SU-DHL-6 (cell line): ENCODE results near the gene SH3GL1.
A peak's percentile ranks its signal among the peaks of the same experiment; 100 is the strongest.

Experiments
- H2AFZ ChIP-seq: fragments of 200-600 bp; sonication (generic); 2 replicates; pipeline ENCODE4 v1.6.1; 2014; ENCODE audit warnings: low read depth, mild to moderate bottlenecking, moderate library complexity, mixed read lengths, antibody characterized with exemption, low read length; ENCODE audit not compliant: severe bottlenecking
- H3F3A ChIP-seq: fragments of 200-600 bp; shearing (Covaris generic); 2 replicates; pipeline ENCODE4 v1.6.0; 2016; ENCODE audit warnings: antibody characterized with exemption, mild to moderate bottlenecking; ENCODE audit not compliant: insufficient read depth
- H3K27ac ChIP-seq: fragments of 200-600 bp; sonication (generic); 2 replicates; pipeline ENCODE4 v1.5.1; 2016; ENCODE audit warnings: low read depth, mild to moderate bottlenecking, low read length, moderate library complexity, mixed read lengths
- H3K27me3 ChIP-seq: fragments of 200-600 bp; sonication (generic), shearing (Covaris generic); 2 replicates; pipeline ENCODE4 v1.6.0; 2014; ENCODE audit warnings: mild to moderate bottlenecking, low read length
- H3K36me3 ChIP-seq: fragments of 200-600 bp; sonication (generic); 2 replicates; pipeline ENCODE4 v1.6.1; 2014; ENCODE audit warnings: mild to moderate bottlenecking, low read length, mixed read lengths
- H3K4me2 ChIP-seq: fragments of 300-600, 200-600 bp; shearing (Covaris generic), sonication (generic); 2 replicates; pipeline ENCODE4 v1.6.0; 2014; ENCODE audit warnings: low read length, low read depth, mild to moderate bottlenecking; ENCODE audit not compliant: poor library complexity, severe bottlenecking
- H3K4me3 ChIP-seq: fragments of 200-600 bp; sonication (generic); 2 replicates; pipeline ENCODE4 v1.5.1; 2014; ENCODE audit warnings: antibody characterized with exemption, low read length, mild to moderate bottlenecking, mixed read lengths; ENCODE audit not compliant: insufficient read depth, poor library complexity, severe bottlenecking
- H3K79me2 ChIP-seq: fragments of 200-600 bp; sonication (generic); 2 replicates; pipeline ENCODE4 v1.6.1; 2014; ENCODE audit warnings: mild to moderate bottlenecking, low read length, moderate library complexity; ENCODE audit not compliant: insufficient read depth
- H3K9ac ChIP-seq: fragments of 200-600 bp; sonication (generic); 2 replicates; pipeline ENCODE4 v1.7.0; 2014; ENCODE audit warnings: mild to moderate bottlenecking, low read length
- H3K9me2 ChIP-seq: fragments of 200-600 bp; sonication (generic); replicated peaks from 2 replicates; pipeline ENCODE4 v1.6.1; 2014; ENCODE audit warnings: low read length; ENCODE audit not compliant: insufficient read depth
- H3K9me3 ChIP-seq: fragments of 200-600 bp; sonication (generic); 2 replicates; pipeline ENCODE4 v1.6.1; 2014; ENCODE audit warnings: low read length, mixed read lengths; ENCODE audit not compliant: insufficient read depth
- H4K20me1 ChIP-seq: fragments of 200-600 bp; sonication (generic); 2 replicates; pipeline ENCODE4 v1.6.1; 2014; ENCODE audit warnings: low read depth, mild to moderate bottlenecking, antibody characterized with exemption, low read length, moderate library complexity, mixed read lengths
- EZH2phosphoT487 ChIP-seq: fragments of 200-600 bp; sonication (generic), shearing (Covaris generic); conservative IDR thresholded peaks from 2 replicates; pipeline ENCODE4 v1.6.1; 2018; ENCODE audit warnings: mild to moderate bottlenecking, antibody characterized with exemption, low read length, moderate library complexity, mixed read lengths
- TF ChIP-seq, protein P1 (sequence below): fragments of 200-600 bp; sonication (generic); IDR thresholded peaks from one replicate; pipeline ENCODE4 v1.5.1; 2017; ENCODE audit warnings: antibody characterized with exemption, mild to moderate bottlenecking, low read length, moderate library complexity; ENCODE audit not compliant: insufficient read depth, poor library complexity, severe bottlenecking

SH3GL1 gene

DNA sequence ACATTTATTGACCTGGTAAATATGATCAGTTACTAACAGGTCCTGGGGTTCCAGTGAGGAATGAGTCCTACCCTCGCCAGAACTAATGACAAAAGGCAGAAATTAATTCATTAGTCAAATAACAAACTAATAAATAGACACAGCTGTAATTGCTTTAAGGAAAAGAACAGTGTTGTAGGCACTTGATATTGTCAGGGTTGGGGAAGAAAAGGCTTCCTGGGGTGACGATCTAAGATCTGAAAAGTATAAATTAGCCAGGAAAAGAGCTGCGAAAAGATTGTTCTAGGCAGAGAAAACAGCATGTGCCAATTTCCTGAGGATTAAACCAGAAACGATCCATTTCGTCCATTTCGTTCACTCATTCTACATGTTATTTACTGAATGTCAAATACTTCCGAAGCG is 1.4 kb upstream of the SH3GL1 start:
- no peak overlapping the region for H2AFZ ChIP-seq
- H3K9me2 ChIP-seq = no peaks in the 10 kb centered on the region
- H3K79me2 ChIP-seq = peaks cover 76% of the 10 kb centered on the region
- H3K9me3 ChIP-seq = no peaks in the 10 kb centered on the region
- H3K4me3 ChIP-seq = peak overlapping the region; percentile 59
- H3K9ac ChIP-seq = peak overlapping the region; percentile 99
- no peaks in the 10 kb centered on the region for H3K27me3 ChIP-seq
- peak overlapping the region; percentile 84 for H3K4me2 ChIP-seq
- H4K20me1 ChIP-seq = peaks cover 10% of the 10 kb centered on the region; the same call in 1 of the 2 replicates
- no peak for TF ChIP-seq EZH2phosphoT487
- TF ChIP-seq, protein P1, sequence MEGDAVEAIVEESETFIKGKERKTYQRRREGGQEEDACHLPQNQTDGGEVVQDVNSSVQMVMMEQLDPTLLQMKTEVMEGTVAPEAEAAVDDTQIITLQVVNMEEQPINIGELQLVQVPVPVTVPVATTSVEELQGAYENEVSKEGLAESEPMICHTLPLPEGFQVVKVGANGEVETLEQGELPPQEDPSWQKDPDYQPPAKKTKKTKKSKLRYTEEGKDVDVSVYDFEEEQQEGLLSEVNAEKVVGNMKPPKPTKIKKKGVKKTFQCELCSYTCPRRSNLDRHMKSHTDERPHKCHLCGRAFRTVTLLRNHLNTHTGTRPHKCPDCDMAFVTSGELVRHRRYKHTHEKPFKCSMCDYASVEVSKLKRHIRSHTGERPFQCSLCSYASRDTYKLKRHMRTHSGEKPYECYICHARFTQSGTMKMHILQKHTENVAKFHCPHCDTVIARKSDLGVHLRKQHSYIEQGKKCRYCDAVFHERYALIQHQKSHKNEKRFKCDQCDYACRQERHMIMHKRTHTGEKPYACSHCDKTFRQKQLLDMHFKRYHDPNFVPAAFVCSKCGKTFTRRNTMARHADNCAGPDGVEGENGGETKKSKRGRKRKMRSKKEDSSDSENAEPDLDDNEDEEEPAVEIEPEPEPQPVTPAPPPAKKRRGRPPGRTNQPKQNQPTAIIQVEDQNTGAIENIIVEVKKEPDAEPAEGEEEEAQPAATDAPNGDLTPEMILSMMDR = no peak
- peaks cover 13% of the 10 kb centered on the region; the same call in 1 of the 2 replicates for H3K36me3 ChIP-seq
- H3F3A ChIP-seq = peaks cover 8% of the 10 kb centered on the region; the same call in 1 of the 2 replicates
- peak overlapping the region; percentile 62 for H3K27ac ChIP-seq

DNA sequence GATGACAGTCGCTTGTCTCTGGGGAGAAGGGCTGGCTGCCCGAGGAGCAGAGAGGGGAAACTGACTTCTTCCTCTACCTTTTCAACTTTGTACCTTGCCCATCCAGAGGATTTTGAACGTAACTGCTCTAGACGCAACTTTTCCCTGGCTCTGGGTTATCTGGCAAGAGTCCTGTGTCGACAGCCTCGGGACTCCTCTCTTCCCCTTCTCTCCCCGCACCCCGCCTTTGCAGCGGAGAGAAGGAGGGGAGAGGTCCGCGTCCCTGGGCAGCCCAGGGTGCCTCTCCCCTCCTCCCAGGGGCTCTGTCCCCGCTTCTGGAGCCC is 574 bp downstream of the SH3GL1 start:
- H3K4me2 ChIP-seq = peak overlapping the region; percentile 59
- peak overlapping the region; percentile 92 for H3K9ac ChIP-seq
- H3K79me2 ChIP-seq = peaks cover 76% of the 10 kb centered on the region
- no peaks in the 10 kb centered on the region for H3K9me3 ChIP-seq
- TF ChIP-seq, protein P1 = no peak
- no peak for TF ChIP-seq EZH2phosphoT487
- peak overlapping the region; percentile 6 for H2AFZ ChIP-seq
- H3F3A ChIP-seq = peaks cover 8% of the 10 kb centered on the region; the same call in 1 of the 2 replicates
- H3K4me3 ChIP-seq = peak overlapping the region; percentile 84
- H3K36me3 ChIP-seq = peaks cover 6% of the 10 kb centered on the region; the same call in 1 of the 2 replicates
- H4K20me1 ChIP-seq = peaks cover 5% of the 10 kb centered on the region; the same call in 1 of the 2 replicates
- H3K27me3 ChIP-seq = no peaks in the 10 kb centered on the region
- H3K9me2 ChIP-seq = no peaks in the 10 kb centered on the region
- peak overlapping the region; percentile 53 for H3K27ac ChIP-seq

DNA sequence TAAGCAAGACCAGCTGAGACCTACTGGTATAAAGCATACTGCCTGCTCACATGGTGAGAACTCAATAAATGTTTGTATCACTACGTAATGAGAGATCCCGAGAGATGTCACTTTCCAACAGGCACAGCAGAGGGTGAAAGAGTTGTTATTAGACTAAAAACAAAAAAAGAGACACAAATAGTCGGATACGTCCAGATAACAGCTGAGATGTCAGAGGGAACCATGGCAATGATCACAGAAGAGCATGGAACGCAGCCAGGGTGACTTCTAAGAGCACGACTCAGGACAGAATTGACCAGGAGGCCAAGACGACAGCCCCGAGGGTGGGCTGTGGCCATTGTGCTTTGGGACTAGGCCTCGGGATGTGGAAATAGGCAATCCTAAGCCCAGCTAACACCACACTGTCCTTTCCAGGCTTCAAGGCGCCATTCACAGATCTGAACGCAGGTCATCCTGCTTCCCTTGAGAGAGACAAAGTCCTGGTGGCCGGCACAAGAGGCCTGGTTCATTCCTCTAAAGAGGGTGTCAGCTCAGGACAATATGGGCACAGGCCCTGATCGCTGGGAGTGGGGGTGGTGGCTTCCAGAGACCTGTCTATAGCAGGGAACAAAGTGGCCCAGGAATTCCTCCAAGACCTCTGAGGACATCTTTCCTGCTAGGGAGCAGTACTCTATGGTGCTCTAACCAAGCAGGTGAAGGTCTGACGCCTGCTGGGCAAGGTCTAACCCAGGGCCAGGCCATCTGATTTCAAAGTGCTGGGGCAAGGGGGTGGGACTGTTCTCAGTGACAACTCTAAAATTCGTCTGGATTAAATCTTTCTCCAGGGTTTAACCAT is 3.2 kb downstream of the SH3GL1 start:
- Histone ChIP-seq H3K36me3 (0 out of 2 replicates have a peak, but pooled peaks cover 3% of the 10 kb centered on the region), H3K79me2 (peaks cover 77% of the 10 kb centered on the region), H3F3A (peaks cover 8% of the 10 kb centered on the region; the same call in 1 of the 2 replicates), H2AFZ (no peak overlapping the region), H3K27ac (no peak overlapping the region), H3K9me2 (no peaks in the 10 kb centered on the region), H3K9ac (no peak overlapping the region), H3K9me3 (no peaks in the 10 kb centered on the region), H3K27me3 (no peaks in the 10 kb centered on the region), H4K20me1 (peaks cover 5% of the 10 kb centered on the region; the same call in 1 of the 2 replicates), H3K4me3 (no peak overlapping the region), H3K4me2 (no peak overlapping the region)
- TF ChIP-seq EZH2phosphoT487 = no peak
- TF ChIP-seq, protein P1 = no peak
